Fibroblast of lung (primary cell): Measurements from ENCODE around the gene UMAD1. TPM values are rescaled to one million over a fixed set of nuclear protein-coding genes. Genes with fewer than 3 reads are reported as not detected.

ENCODE experiments used
- DNase-seq, 2 donors: peaks; one replicate each; pipeline versions ENCODE4 v3.0.0 to v3.0.0-alpha.2; 2010; ENCODE audit warnings: low read depth in 2 of 2
- H2AFZ ChIP-seq: 2 replicates; pipeline ENCODE4 v1.5.1; 2012; ENCODE audit warnings: low read length, control low read depth, inconsistent platforms
- H3K27ac ChIP-seq: 2 replicates; pipeline ENCODE4 v1.5.1; 2011; ENCODE audit warnings: low read length, control low read depth; ENCODE audit not compliant: insufficient read depth
- H3K27me3 ChIP-seq: 2 replicates; pipeline ENCODE4 v1.5.1; 2011; ENCODE audit warnings: mild to moderate bottlenecking, low read length; ENCODE audit not compliant: control insufficient read depth, insufficient read depth
- H3K36me3 ChIP-seq: 2 replicates; pipeline ENCODE4 v1.5.1; 2011; ENCODE audit warnings: low read length; ENCODE audit not compliant: control insufficient read depth, insufficient read depth
- H3K4me1 ChIP-seq: 2 replicates; pipeline ENCODE4 v1.5.1; 2011; ENCODE audit warnings: low read length; ENCODE audit not compliant: control insufficient read depth, insufficient read depth; ENCODE audit errors: extremely low read depth
- H3K4me2 ChIP-seq: 2 replicates; pipeline ENCODE4 v1.5.1; 2011; ENCODE audit warnings: low read length, control low read depth; ENCODE audit not compliant: insufficient read depth; ENCODE audit errors: extremely low read depth
- H3K4me3 ChIP-seq, 4 experiments: fragments of 200-600 bp in 1 of 4; sonication (generic) in 1 of 4; replicated peaks in 1 of 4; 2 replicates each; pipeline ENCODE4 v1.5.1; 2011 to 2016; ENCODE audit warnings: low read length in 4 of 4, low read depth in 3 of 4, mild to moderate bottlenecking in 3 of 4, control low read depth in 2 of 4, inconsistent platforms in 1 of 4, mixed read lengths in 1 of 4; ENCODE audit not compliant: insufficient read depth in 1 of 4; ENCODE audit errors: control extremely low read depth in 1 of 4
- H3K79me2 ChIP-seq: 2 replicates; pipeline ENCODE4 v1.5.1; 2012; ENCODE audit warnings: mild to moderate bottlenecking, low read length, inconsistent platforms; ENCODE audit not compliant: control insufficient read depth, insufficient read depth
- H3K9ac ChIP-seq: 2 replicates; pipeline ENCODE4 v1.5.1; 2011; ENCODE audit warnings: mild to moderate bottlenecking, low read length, control low read depth; ENCODE audit not compliant: insufficient read depth
- H3K9me3 ChIP-seq: 2 replicates; pipeline ENCODE4 v1.5.1; 2012; ENCODE audit warnings: low read depth, low read length; ENCODE audit not compliant: control insufficient read depth, insufficient read depth
- H4K20me1 ChIP-seq: 2 replicates; pipeline ENCODE4 v1.5.1; 2011; ENCODE audit warnings: low read length; ENCODE audit not compliant: control insufficient read depth, insufficient read depth; ENCODE audit errors: extremely low read depth
- EZH2 ChIP-seq: IDR thresholded peaks from 2 replicates; pipeline ENCODE4 v1.5.1; 2012; ENCODE audit warnings: low read length, control low read depth, mild to moderate bottlenecking; ENCODE audit errors: missing control alignments
- polyA plus RNA-seq, 2 donors: library from polyadenylated mRNA; depleted of rRNA in 1 of 2; stranded (reverse) in 1 of 2; unstranded in 1 of 2; fragments of >200 nt; gene quantifications; 2 replicates each; pipeline ENCODE4 v1.2.1, GENCODE V29; 2011 to 2012; ENCODE audit warnings: missing spikeins in 1 of 2
- total RNA-seq: library from RNA; depleted of rRNA; stranded (reverse); fragments of >200 nt; gene quantifications from 2 replicates; pipeline ENCODE4 v1.2.1, GENCODE V29; 2014
- TF ChIP-seq, protein P1 (sequence below), 2 donors: IDR thresholded peaks in 1 of 2; conservative IDR thresholded peaks in 1 of 2; 1 replicate in 1 of 2; 2 replicates in 1 of 2; pipeline ENCODE4 v1.5.1; 2011 to 2012; ENCODE audit warnings: low read length in 2 of 2, control low read depth in 1 of 2, inconsistent platforms in 1 of 2, low read depth in 1 of 2, mild to moderate bottlenecking in 1 of 2

The UMAD1 gene
- total and polyA plus RNA-seq, 2 donors (not counting 1 experiment from before 2014, with no cell fraction given) = 12.4 to 19.8 TPM

GRCh38 chr7:7662527-7662926 lies 22.0 kb downstream of the UMAD1 start:
- H2AFZ ChIP-seq = no peak overlapping the region
- no peaks in the 10 kb centered on the region for H3K79me2 ChIP-seq
- no peaks in the 10 kb centered on the region for H3K27me3 ChIP-seq
- no peaks in the 10 kb centered on the region for H3K36me3 ChIP-seq
- TF ChIP-seq, protein P1, sequence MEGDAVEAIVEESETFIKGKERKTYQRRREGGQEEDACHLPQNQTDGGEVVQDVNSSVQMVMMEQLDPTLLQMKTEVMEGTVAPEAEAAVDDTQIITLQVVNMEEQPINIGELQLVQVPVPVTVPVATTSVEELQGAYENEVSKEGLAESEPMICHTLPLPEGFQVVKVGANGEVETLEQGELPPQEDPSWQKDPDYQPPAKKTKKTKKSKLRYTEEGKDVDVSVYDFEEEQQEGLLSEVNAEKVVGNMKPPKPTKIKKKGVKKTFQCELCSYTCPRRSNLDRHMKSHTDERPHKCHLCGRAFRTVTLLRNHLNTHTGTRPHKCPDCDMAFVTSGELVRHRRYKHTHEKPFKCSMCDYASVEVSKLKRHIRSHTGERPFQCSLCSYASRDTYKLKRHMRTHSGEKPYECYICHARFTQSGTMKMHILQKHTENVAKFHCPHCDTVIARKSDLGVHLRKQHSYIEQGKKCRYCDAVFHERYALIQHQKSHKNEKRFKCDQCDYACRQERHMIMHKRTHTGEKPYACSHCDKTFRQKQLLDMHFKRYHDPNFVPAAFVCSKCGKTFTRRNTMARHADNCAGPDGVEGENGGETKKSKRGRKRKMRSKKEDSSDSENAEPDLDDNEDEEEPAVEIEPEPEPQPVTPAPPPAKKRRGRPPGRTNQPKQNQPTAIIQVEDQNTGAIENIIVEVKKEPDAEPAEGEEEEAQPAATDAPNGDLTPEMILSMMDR (conservative IDR thresholded peaks at IDR 0.05 in 1 of 2, IDR thresholded peaks at IDR 0.05 in 1 of 2; ENCODE audit: low read depth in 1 of 2, low read length in 2 of 2) = peak; percentile 23 to 58
- TF ChIP-seq EZH2 = no peak
- no peaks in the 10 kb centered on the region for H3K4me1 ChIP-seq
- H3K27ac ChIP-seq = no peak overlapping the region
- H3K9ac ChIP-seq = no peak overlapping the region
- H3K4me3 ChIP-seq = no peak overlapping the region
- H3K4me2 ChIP-seq = no peak overlapping the region
- H4K20me1 ChIP-seq = no peaks in the 10 kb centered on the region
- DNase-seq = peak; percentile 2 to 52
- H3K9me3 ChIP-seq = no peaks in the 10 kb centered on the region

- Histone ChIP-seq H2AFZ (no peak overlapping the region), H3K4me3 (no peak overlapping the region), H3K27ac (no peak overlapping the region), H3K4me2 (no peak overlapping the region), H3K9ac (no peak overlapping the region), H3K9me3 (no peaks in the 10 kb centered on the region), H3K36me3 (no peaks in the 10 kb centered on the region), H3K4me1 (no peaks in the 10 kb centered on the region), H4K20me1 (no peaks in the 10 kb centered on the region), H3K79me2 (no peaks in the 10 kb centered on the region), H3K27me3 (no peaks in the 10 kb centered on the region)
- no peak for DNase-seq
- no peak for TF ChIP-seq EZH2
- TF ChIP-seq, protein P1 (conservative IDR thresholded peaks at IDR 0.05 in 1 of 2, IDR thresholded peaks at IDR 0.05 in 1 of 2; ENCODE audit: low read depth in 1 of 2, low read length in 2 of 2) = no peak
Measured at GRCh38 chr7:7664291-7664690, 23.7 kb downstream of the UMAD1 start.

GRCh38 chr7:7665031-7665430 lies 24.5 kb downstream of the UMAD1 start:
- no peak overlapping the region for H3K4me2 ChIP-seq
- TF ChIP-seq, protein P1 (conservative IDR thresholded peaks at IDR 0.05 in 1 of 2, IDR thresholded peaks at IDR 0.05 in 1 of 2; ENCODE audit: low read depth in 1 of 2, low read length in 2 of 2) = no peak
- no peak for TF ChIP-seq EZH2
- no peaks in the 10 kb centered on the region for H3K36me3 ChIP-seq
- no peak overlapping the region for H3K9ac ChIP-seq
- H4K20me1 ChIP-seq = no peaks in the 10 kb centered on the region
- no peaks in the 10 kb centered on the region for H3K4me1 ChIP-seq
- no peaks in the 10 kb centered on the region for H3K9me3 ChIP-seq
- H3K79me2 ChIP-seq = no peaks in the 10 kb centered on the region
- H2AFZ ChIP-seq = no peak overlapping the region
- H3K27me3 ChIP-seq = no peaks in the 10 kb centered on the region
- no peak overlapping the region for H3K27ac ChIP-seq
- DNase-seq = no peak
- no peak overlapping the region for H3K4me3 ChIP-seq
